T47D (cell line): Measurements from ENCODE around the gene MLLT6.
"Not testable (repeated sequence)": the region's sequence is repeated elsewhere in the genome, so short reads cannot be mapped to it uniquely, and the experiment has no call there.

Experiments
- DNase-seq, 2 experiments: peaks; one replicate each; pipeline versions ENCODE4 v3.0.0 to v3.0.0-alpha.2; 2011 to 2012; ENCODE audit warnings: low read depth in 1 of 2, low spot score in 1 of 2
- JUND ChIP-seq: IDR thresholded peaks from 2 replicates; pipeline ENCODE4 v1.6.1; 2012; ENCODE audit warnings: low read depth
- in situ Hi-C: cut with HindIII; loops from 2 replicates; pipeline ENCODE4 v1.10.0; 2016; ENCODE audit warnings: low sequenced_read_pairs, low pct_unique_long_range_greater_than_20kb

MLLT6 gene

DNA sequence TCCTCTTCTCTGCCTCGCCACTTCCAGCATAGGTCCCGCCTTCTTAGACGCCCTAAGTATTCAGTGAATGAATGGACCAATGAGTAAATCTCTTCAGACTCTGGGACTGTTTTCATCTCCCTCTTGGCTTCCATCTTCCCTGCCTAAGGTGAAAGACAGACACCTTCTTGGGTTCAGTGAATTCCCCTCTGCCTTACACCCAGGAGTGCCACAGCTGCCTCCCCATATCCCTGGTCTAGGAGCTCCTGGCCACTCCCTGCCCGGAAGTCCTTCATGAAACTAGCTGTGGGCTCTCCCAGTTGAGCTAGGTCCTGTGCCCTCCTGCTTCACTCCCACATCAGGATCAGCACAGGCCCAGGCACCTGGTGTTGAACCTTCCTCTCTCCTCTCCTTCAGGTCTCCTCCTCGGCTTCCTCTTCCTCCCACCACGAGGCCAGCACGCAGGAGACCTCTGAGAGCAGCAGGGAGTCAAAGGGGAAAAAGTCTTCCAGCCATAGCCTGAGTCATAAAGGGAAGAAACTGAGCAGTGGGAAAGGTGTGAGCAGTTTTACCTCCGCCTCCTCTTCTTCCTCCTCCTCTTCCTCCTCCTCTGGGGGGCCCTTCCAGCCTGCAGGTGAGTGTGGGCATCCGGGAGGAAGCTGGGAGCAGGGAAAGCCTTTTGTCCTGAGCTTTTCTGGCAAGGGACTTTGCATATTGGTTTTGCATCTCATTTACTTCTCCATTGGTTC, 10.3 kb downstream of the MLLT6 start:
- in situ Hi-C loops, result no loop called here
- DNase-seq, result no peak
- TF ChIP-seq JUND, result no peak

DNA sequence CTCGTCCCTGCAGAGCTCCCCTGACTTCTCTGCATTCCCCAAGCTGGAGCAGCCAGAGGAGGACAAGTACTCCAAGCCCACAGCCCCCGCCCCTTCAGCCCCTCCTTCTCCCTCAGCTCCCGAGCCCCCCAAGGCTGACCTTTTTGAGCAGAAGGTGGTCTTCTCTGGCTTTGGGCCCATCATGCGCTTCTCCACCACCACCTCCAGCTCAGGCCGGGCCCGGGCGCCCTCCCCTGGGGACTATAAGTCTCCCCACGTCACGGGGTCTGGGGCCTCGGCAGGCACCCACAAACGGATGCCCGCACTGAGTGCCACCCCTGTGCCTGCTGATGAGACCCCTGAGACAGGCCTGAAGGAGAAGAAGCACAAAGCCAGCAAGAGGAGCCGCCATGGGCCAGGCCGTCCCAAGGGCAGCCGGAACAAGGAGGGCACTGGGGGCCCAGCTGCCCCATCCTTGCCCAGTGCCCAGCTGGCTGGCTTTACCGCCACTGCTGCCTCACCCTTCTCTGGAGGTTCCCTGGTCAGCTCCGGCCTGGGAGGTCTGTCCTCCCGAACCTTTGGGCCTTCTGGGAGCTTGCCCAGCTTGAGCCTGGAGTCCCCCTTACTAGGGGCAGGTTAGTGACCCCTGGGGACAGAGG, 11.4 kb downstream of the MLLT6 start:
- in situ Hi-C loops, result no loop called here
- DNase-seq, result no peak
- no peak for TF ChIP-seq JUND

- in situ Hi-C loops, result no loop called here
- no peak for TF ChIP-seq JUND
- no peak for DNase-seq
Observed at GRCh38 chr17:38717139-38717745, 12.2 kb downstream of the MLLT6 start.

- TF ChIP-seq JUND, result no peak
- in situ Hi-C loops, result no loop called here
- DNase-seq, result no peak
Observed at GRCh38 chr17:38719289-38719942, 14.3 kb downstream of the MLLT6 start.

DNA sequence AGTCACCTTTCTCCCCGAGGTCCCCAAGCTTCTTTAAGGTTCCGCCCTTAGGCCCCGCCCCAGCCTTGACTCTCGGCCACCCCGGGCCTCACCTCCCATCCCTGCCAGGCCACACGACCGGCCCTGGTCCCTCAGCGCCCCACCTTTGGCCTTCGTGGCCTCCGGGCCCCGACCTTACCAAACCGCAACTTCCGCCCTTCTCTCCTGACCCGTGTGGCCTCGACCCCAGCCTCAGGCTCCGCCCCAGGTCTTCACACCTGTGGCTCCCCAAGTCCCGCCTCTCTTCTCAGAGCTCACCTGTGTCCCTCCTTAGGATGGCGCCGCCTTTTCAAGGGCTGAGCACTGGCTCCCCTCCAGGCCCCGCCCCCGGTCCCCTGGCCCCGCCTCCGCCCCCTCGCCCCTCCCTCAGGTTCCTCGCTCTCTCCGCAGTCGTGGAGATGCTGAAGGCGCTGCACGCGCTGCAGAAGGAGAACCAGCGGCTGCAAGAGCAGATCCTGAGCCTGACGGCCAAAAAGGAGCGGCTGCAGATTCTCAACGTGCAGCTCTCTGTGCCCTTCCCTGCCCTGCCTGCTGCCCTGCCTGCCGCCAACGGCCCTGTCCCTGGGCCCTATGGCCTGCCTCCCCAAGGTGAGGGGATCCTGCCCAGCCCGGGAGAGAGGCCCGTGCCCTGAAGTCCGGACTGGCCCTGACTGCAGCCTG, 15.0 kb downstream of the MLLT6 start:
- in situ Hi-C loops, result no loop called here
- no peak for TF ChIP-seq JUND
- peak in 1 of 2 experiments; percentile 62 for DNase-seq

- in situ Hi-C loops, result no loop called here
Observed at GRCh38 chr17:38720941-38721340, 15.9 kb downstream of the MLLT6 start.

DNA sequence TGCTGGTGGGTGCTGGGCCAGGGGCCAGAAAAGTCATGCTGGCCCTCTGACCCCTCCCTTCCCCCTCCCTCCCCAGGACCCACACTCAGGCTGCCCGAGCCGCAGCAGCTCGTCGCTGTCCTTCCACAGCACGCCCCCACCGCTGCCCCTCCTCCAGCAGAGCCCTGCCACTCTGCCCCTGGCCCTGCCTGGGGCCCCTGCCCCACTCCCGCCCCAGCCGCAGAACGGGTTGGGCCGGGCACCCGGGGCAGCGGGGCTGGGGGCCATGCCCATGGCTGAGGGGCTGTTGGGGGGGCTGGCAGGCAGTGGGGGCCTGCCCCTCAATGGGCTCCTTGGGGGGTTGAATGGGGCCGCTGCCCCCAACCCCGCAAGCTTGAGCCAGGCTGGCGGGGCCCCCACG, 16.7 kb downstream of the MLLT6 start:
- in situ Hi-C loops, result no loop called here
- TF ChIP-seq JUND, result no peak
- DNase-seq, result no peak

More at GRCh38 chr17:38720941-38721340, 15.9 kb downstream of the MLLT6 start:
- DNase-seq, result no peak
- no peak for TF ChIP-seq JUND

DNA sequence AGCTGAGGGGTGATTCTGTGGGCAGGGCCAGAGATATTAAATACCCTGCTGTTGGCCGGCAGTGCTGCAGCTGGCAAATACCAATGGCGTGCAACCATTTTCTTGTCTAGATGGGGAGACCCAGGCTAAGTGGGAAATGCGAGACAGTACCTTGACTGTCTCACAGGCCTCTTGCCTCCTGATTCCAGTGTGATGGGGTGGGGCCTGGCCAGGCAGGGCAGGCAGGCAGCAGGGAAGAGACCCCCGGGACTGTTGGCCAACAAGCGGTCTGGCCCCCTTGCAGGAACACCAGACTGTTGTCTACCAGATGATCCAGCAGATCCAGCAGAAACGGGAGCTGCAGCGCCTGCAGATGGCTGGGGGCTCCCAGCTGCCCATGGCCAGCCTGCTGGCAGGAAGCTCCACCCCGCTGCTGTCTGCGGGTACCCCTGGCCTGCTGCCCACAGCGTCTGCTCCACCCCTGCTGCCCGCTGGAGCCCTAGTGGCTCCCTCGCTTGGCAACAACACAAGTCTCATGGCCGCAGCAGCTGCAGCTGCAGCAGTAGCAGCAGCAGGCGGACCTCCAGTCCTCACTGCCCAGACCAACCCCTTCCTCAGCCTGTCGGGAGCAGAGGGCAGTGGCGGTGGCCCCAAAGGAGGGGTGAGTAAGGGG, 19.4 kb downstream of the MLLT6 start:
- TF ChIP-seq JUND, result no peak
- DNase-seq, result no peak
- in situ Hi-C loops, result no loop called here

- no peak for TF ChIP-seq JUND
- no peak for DNase-seq
- in situ Hi-C loops, result no loop called here
Observed at GRCh38 chr17:38725066-38725465, 20.0 kb downstream of the MLLT6 start.

- DNase-seq, in situ Hi-C loops: not testable (repeated sequence)
Observed at GRCh38 chr17:38726145-38726544, 21.1 kb downstream of the MLLT6 start.

GRCh38 chr17:38727736-38728135, 22.7 kb downstream of the MLLT6 start:
- DNase-seq, result no peak
- in situ Hi-C loops, result no loop called here
- TF ChIP-seq JUND, result no peak

- in situ Hi-C loops, result no loop called here
- TF ChIP-seq JUND, result no peak
- DNase-seq, result no peak
Observed at GRCh38 chr17:38728290-38728831, 23.3 kb downstream of the MLLT6 start.
